HEK293T (cell line): ENCODE data around the gene CYP2A6.
"Not testable (repeated sequence)": the region's sequence is repeated elsewhere in the genome, so short reads cannot be mapped to it uniquely, and the experiment has no call there.

ENCODE experiments used
- ARNT ChIP-seq: fragments of 450-650 bp; IDR thresholded peaks from 2 replicates; pipeline ENCODE4 v1.6.1; 2017; ENCODE audit warnings: mild to moderate bottlenecking
- BHLHE40 ChIP-seq: fragments of 450-650 bp; IDR thresholded peaks from 2 replicates; pipeline ENCODE4 v1.6.1; 2016; ENCODE audit warnings: mild to moderate bottlenecking, moderate library complexity, borderline replicate concordance
- ELF4 ChIP-seq: fragments of 450-650 bp; IDR thresholded peaks from 2 replicates; pipeline ENCODE4 v1.6.1; 2017; ENCODE audit warnings: antibody characterized with exemption
- FOXM1 ChIP-seq: fragments of 450-650 bp; IDR thresholded peaks from 2 replicates; pipeline ENCODE4 v1.6.1; 2017; ENCODE audit warnings: mild to moderate bottlenecking, borderline replicate concordance
- L3MBTL2 ChIP-seq: fragments of 450-650 bp; conservative IDR thresholded peaks from 2 replicates; pipeline ENCODE4 v1.6.1; 2016; ENCODE audit warnings: mild to moderate bottlenecking
- NFRKB ChIP-seq: fragments of 450-650 bp; IDR thresholded peaks from 2 replicates; pipeline ENCODE4 v1.6.1; 2016; ENCODE audit warnings: mild to moderate bottlenecking, moderate library complexity
- SP1 ChIP-seq: fragments of 450-650 bp; IDR thresholded peaks from 2 replicates; pipeline ENCODE4 v1.6.1; 2017
- SUZ12 ChIP-seq: fragments of 450-650 bp; IDR thresholded peaks from 2 replicates; pipeline ENCODE4 v1.6.1; 2016; ENCODE audit warnings: mild to moderate bottlenecking
- TARDBP ChIP-seq: fragments of 450-650 bp; IDR thresholded peaks from 2 replicates; pipeline ENCODE4 v1.6.1; 2016

DNA sequence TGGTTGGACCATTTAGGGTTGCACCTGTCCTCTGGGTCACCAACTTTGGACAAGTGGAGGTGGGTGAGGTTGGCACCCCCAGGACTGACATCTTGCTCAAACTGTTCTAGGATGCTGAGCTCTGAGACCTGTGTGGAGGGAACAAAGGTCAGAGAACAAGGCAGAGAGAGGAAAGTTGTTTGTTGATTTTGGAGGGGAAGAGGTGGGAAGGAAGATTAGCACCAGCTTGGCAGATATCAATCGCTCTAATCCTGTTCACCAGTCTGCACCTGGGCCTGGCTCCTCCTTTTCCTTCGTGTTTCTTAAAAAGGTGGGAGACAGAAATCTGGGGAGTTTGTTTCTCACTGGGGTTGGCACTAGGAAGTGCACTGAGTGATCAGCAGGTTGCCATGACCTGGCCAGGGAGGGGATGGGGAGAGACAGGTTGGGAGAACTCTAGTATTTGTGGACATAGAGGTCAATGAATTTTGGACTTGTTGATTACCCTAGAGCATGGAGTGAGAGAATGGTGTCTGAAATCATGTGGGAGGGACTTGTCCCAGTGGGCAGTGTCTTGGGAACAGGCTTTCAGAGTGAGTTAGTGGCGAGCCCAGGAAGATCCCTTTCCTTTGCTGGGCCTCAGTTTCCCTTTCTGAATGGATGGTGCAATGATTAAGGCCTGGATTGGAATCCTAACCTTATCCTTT lies 2.4 kb upstream of the CYP2A6 start:
- not testable (repeated sequence) for TF ChIP-seq ELF4, SUZ12, ARNT, TARDBP, L3MBTL2, NFRKB, SP1, FOXM1, BHLHE40
